Rectal smooth muscle tissue (tissue), 1 donor: ENCODE results near the gene CD55.

Experiments used
- H3K27ac ChIP-seq: one replicate; pipeline ENCODE4 v1.7.0; 2013; ENCODE audit warnings: low read depth, low read length, inconsistent platforms
- H3K27me3 ChIP-seq: one replicate; pipeline ENCODE4 v1.7.0; 2013; ENCODE audit warnings: low read length; ENCODE audit not compliant: control insufficient read depth, insufficient read depth
- H3K36me3 ChIP-seq: one replicate; pipeline ENCODE4 v1.7.0; 2013; ENCODE audit warnings: low read length; ENCODE audit not compliant: control insufficient read depth, insufficient read depth
- H3K4me1 ChIP-seq: one replicate; pipeline ENCODE4 v1.7.0; 2013; ENCODE audit warnings: low read length; ENCODE audit not compliant: control insufficient read depth, insufficient read depth
- H3K4me3 ChIP-seq: one replicate; pipeline ENCODE4 v1.7.0; 2013; ENCODE audit warnings: low read length
- H3K9ac ChIP-seq: one replicate; pipeline ENCODE4 v1.7.0; 2013; ENCODE audit warnings: low read length

Gene CD55

DNA sequence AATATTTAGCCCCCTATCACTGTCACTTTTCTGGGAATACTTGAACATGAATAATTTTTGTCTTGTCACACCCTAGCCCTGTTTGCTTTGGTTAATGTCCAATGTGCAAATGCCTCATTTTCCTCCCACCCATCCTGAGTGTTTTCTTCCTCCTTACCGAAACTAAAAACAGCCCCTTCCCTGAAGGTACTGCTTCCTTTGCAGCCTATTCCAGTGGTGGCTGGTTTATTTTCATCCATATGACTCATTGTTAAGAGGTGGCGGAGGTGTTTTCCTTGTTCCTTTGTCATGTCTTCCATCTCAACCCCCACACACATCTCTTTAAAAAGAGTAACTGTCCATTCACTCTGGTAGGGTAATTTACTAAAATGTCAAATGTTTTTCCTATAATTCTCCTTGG, 40.4 kb downstream of the CD55 start:
- H3K27ac ChIP-seq: no peak overlapping the region
- H3K4me1 ChIP-seq: no peaks in the 10 kb centered on the region
- H3K27me3 ChIP-seq: no peaks in the 10 kb centered on the region
- no peak overlapping the region for H3K9ac ChIP-seq
- no peak overlapping the region for H3K4me3 ChIP-seq
- H3K36me3 ChIP-seq: peaks cover 3% of the 10 kb centered on the region

DNA sequence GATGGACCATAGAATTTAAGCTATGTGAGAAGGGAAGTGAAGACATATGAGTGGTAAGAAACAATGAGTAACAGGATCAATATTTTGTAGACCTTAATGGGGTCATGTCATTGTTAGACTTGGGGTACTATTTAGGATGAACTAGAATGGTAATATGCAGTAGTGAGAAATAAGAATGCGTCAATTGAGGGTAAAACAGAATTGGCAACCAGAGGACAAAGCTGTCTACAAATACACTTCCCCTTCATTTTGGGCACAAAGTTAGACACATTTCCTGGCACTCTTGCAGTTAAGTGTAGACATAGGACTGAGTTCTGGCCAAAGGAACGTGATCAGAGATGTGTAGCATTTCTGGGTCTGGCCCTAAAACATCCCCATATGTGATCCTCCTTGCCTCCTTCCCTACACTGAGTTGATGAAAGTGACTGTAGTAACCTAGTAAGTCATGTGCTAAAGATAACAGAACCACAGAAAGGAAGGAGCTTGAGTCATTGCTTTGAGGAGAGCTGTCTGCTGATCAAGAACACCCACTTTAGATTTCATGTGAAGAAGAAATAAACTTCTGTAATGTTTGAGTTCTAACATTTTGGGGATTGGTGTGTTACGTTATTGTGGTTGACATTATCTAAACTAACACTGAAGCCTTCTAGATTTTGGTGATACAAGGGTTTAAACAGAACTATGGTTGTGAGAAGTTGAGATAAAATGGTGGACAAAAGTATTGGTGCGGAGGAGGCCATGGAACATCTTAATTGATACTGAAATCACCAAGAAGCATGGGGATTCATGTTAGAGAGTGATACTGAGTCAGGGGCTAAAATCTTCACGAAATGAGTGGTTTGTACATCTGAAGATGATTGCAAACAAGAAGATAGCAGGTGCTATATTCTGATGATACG, 41.7 kb downstream of the CD55 start:
- Histone ChIP-seq H3K27ac (no peak overlapping the region), H3K4me3 (no peak overlapping the region), H3K9ac (no peak overlapping the region), H3K36me3 (peaks cover 3% of the 10 kb centered on the region), H3K4me1 (no peaks in the 10 kb centered on the region), H3K27me3 (no peaks in the 10 kb centered on the region)

DNA sequence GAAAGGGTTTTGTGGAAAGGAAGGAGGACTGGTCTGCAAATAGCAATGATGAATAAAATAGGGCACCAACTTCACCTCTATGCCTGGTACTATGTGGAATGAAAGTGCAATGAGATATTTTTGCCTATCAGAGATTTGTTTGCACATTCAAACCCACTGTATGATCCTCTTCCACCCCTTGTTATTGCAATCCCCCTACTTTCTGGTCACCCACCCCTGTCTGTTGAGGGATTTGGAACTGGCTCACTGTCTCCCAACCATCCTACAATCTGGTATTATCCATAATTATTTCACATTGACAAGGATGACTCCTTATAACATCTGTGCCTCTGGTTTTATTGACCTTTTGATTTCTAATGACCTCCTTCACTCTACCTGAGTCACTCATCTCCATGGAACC, 42.4 kb downstream of the CD55 start:
- Histone ChIP-seq H3K27me3 (no peaks in the 10 kb centered on the region), H3K4me1 (no peaks in the 10 kb centered on the region), H3K36me3 (peaks cover 3% of the 10 kb centered on the region), H3K27ac (no peak overlapping the region), H3K9ac (no peak overlapping the region), H3K4me3 (no peak overlapping the region)

DNA sequence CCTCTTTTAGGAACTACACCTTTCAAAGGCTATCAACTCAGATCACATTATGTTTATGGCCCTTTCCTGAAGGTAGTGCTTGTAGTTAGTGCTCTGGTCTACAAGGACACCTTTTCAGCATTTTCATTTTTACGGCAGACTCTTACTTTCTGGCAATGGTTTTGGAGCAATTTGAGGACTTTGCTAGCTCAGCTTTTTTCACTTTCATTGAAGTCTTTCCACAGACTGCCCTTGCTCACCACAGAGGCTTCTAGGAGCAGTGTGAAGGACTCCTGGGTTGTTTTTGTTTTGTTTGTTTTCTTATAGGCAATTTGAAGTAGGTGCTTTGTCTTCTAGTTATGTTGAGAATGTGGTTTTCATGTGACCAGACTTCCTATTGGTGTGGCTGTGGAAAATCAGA, 43.1 kb downstream of the CD55 start:
- no peak overlapping the region for H3K4me3 ChIP-seq

DNA sequence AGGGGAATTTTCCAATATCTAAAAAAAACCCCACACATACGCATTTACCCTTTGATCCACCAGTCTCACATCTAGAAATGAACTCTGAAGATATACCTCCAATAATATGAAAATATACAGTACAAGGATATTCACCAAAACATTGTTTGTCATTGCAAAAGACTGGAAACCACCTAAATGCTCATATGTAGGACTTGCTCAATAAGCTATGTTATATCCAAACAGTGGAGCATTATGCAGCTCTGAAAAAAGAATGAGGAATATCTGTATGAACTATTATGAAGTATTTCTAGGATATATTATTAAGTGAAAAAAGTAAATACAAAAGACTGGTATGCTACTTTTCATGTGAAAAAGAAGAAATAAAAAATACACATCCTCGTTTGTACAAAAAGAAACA, 43.6 kb downstream of the CD55 start:
- no peak overlapping the region for H3K4me3 ChIP-seq
- H3K27me3 ChIP-seq: no peaks in the 10 kb centered on the region
- H3K36me3 ChIP-seq: peaks cover 3% of the 10 kb centered on the region
- H3K9ac ChIP-seq: no peak overlapping the region
- H3K4me1 ChIP-seq: no peaks in the 10 kb centered on the region
- no peak overlapping the region for H3K27ac ChIP-seq

More for the DNA sequence above, 43.1 kb downstream of the CD55 start:
- Histone ChIP-seq H3K4me1 (no peaks in the 10 kb centered on the region), H3K27ac (no peak overlapping the region), H3K36me3 (peaks cover 3% of the 10 kb centered on the region), H3K27me3 (no peaks in the 10 kb centered on the region), H3K9ac (no peak overlapping the region)

DNA sequence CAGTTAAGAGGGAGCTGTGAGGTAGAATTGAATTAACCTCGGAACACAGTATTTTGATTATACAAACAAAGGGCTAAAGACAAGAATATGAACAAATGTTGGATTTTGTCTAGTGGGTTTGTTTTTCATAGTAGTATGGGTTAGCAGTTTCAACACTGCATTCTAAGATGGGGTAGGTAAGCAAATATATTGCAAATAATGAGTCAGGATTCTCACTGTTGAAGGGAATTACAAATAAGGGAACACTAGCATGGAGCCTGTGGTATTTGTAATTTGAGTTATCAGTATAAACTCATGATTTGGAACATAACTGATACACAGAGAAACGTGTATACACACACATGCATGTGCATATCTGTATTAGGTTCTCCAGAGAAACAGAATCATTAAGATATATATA, 44.5 kb downstream of the CD55 start:
- Histone ChIP-seq H3K27me3 (no peaks in the 10 kb centered on the region), H3K36me3 (peaks cover 3% of the 10 kb centered on the region), H3K4me1 (no peaks in the 10 kb centered on the region), H3K4me3 (no peak overlapping the region), H3K27ac (no peak overlapping the region), H3K9ac (no peak overlapping the region)

DNA sequence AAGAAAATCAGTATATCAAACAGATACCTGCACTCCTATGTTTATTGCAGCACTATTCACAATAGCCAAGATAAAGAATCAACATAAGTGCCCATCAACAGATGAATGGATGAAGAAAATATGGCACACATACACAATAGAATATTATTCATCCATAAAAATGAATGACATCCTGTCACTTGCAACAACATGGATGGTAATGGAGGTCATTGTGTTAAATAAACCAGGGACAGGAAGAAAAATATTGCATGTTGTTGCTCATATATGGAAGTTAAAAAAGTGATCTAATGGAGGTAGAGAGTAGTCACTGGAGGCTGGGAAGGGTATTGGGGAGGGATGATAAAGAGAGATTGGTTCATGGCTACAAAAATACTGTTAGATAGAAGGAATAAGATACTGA, 67.2 kb downstream of the CD55 start:
- Histone ChIP-seq H3K36me3 (no peaks in the 10 kb centered on the region), H3K4me3 (no peak overlapping the region), H3K9ac (no peak overlapping the region), H3K4me1 (no peaks in the 10 kb centered on the region), H3K27ac (no peak overlapping the region), H3K27me3 (no peaks in the 10 kb centered on the region)

DNA sequence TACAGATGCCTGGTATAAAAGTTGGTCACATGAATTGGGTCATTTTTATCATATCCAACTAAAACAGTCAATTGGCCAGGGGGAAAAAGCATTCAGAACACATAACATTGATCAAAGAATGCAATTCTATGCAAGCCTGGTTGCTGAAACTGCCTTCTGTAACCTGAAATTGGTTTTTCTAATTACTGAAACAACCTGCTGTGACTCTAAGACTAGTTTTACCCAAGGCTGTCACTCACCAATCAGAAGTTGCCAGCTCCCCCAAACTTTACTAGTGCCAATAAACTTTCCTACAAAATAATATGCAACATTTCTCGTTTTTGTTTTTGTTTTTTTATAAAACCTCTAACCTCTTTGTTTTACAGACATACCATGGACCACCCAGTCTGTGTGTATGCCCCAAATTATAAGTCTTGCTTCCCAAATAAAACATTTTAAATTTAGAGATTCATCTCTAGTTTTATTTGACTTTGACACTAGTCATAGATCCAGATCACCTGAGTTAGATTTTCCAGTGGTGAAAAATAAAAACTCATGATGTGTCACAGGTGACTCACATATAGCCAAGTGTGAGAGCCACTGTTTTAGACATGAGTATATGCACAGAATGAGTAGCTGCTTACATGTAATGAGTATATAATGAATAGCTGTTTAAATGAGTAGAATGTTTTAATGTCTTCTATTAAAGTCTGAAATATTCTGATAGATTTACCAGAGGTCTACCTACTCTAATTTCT, 68.4 kb downstream of the CD55 start:
- Histone ChIP-seq H3K27ac (no peak overlapping the region), H3K4me3 (no peak overlapping the region), H3K4me1 (no peaks in the 10 kb centered on the region), H3K27me3 (no peaks in the 10 kb centered on the region), H3K36me3 (no peaks in the 10 kb centered on the region), H3K9ac (no peak overlapping the region)

DNA sequence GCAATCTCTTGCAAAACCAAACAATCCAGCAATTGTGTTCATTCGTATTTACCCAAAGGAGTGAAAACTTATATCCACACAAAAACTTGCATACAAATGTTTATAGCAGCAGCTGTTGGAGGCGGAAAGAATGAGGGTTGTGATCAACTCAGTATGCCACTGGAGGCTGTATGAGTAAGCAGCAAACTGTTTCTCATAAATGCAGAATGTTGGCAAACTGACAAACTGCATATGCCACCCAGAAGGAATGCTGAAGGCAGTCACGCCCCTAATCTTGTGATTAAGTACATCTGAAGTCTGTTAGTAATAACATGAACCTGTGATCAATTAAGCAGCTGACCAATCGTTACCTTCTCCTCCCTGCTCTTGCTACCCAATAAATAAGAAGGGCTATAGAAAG, 72.1 kb downstream of the CD55 start:
- H3K27ac ChIP-seq: no peak overlapping the region
- H3K4me1 ChIP-seq: no peaks in the 10 kb centered on the region
- no peak overlapping the region for H3K4me3 ChIP-seq
- no peak overlapping the region for H3K9ac ChIP-seq
- no peaks in the 10 kb centered on the region for H3K36me3 ChIP-seq
- no peaks in the 10 kb centered on the region for H3K27me3 ChIP-seq

DNA sequence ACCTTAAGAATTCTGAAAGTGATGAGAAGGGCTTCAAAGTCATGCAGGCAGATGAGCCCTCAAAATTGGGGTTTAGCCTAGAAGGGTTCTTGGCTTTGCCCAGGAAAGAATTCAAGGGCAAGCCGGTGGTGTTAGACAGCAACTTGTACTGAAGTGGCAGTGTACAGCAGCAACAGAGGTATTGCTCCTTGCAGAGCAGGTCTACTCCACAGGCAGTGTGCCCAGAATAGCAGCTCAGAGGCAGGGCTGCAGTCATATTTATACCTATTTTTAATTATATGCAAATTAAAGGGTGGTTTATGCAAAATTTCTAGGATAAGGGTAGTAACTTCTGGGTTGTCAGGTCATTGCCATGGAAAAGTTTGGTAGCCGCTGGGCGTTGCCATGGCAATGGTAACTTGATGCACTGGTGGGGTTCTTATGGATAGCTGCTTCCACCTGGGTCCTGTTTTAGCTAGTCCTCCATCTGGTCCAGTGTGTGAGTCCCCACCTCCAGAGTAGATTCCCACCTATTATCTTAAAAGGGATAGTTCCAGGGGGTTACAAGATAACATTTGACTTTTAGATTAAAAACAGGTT, 74.8 kb downstream of the CD55 start:
- no peak overlapping the region for H3K9ac ChIP-seq

DNA sequence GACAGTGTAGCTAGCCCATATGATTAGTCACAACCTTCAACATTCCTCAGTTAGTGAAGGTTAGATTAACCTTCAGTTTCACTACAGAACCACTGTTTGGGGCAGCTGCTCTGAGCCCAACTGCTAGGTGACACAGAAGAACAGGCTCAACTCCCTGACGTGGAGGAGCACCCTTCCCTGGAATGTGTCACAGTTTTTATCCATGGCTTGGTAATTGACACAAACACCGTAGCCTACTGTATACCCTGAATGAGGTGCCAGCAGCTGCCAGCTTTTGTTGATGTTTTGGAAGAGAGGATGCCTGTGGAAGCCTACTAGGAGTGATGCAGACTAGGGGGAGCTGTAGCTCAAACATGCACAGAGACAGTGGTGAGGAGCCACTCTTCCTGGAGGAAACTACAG, 76.0 kb downstream of the CD55 start:
- no peaks in the 10 kb centered on the region for H3K36me3 ChIP-seq
- no peak overlapping the region for H3K27ac ChIP-seq
- H3K4me3 ChIP-seq: no peak overlapping the region
- no peaks in the 10 kb centered on the region for H3K27me3 ChIP-seq
- no peak overlapping the region for H3K9ac ChIP-seq
- no peaks in the 10 kb centered on the region for H3K4me1 ChIP-seq

More for the DNA sequence above, 74.8 kb downstream of the CD55 start:
- H3K27me3 ChIP-seq: no peaks in the 10 kb centered on the region
- no peak overlapping the region for H3K27ac ChIP-seq
- H3K4me3 ChIP-seq: no peak overlapping the region
- no peaks in the 10 kb centered on the region for H3K4me1 ChIP-seq
- H3K36me3 ChIP-seq: no peaks in the 10 kb centered on the region

DNA sequence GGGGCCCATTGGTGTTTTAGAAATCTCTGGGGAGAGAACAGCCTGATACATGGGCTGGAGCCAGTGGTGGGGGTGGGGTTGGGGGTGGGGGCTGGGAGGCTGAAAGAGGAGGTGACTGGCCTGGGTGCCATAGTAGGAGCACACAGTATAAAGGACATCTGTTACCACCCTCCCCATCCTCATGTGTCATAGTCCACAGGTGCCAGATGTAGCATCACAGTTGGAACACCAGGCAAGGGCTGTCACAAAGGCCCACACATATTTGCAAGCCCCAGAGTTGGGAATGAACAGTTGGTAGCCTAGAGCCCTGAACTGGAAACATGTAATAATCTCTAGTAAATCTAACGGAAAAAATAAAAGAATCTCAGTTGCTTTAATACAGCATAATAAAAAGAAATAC, 77.5 kb downstream of the CD55 start:
- Histone ChIP-seq H3K9ac (no peak overlapping the region), H3K27ac (no peak overlapping the region), H3K4me3 (no peak overlapping the region), H3K36me3 (no peaks in the 10 kb centered on the region), H3K27me3 (no peaks in the 10 kb centered on the region), H3K4me1 (no peaks in the 10 kb centered on the region)
